ENCODE measurements around the gene PCLAF. TPM values are rescaled to one million over a fixed set of nuclear protein-coding genes. Genes with fewer than 3 reads are reported as not detected.

PCLAF gene
- 10 to 100 TPM in 3 of 4 donors, 1 to 10 TPM in 1; 4.2 to 41.4 (median 23.1) TPM for total RNA-seq

DNA sequence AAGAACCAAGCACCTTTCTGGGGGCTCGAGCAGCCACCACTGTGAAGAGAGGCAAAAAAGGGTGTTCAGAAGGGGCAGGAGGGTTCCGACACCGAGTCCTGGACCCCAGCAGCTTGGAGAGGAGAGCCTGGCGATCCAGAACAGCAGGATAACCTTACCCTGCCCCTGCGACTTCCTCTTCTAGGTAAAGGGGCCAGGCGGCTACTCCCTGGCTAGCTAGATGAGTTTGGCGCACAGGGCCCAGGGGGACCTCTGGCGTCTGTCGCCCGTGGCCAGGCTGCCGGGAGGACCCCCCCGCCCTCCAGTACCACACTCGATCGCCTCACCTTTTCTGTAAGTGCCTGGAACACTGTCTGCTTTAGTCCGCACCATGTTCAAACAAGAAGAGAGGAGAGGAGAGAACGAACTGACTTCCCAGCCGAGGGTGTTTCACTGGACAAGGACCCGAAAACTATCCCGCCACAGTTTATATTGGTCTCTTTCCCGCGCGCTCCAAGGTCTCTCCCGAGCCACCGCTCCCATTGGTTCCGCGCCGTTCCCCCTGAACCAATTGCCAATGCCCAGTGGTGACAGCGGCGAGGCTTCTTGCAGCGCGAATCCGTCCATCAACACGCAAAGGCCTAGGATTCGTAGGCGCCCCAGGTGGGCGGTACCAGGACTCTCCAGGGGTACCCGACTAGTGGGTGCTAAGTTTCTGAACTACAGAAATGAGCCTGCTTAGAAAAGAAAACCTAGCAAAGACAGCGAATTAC, at the start of gene PCLAF:
Gene PCLAF, minus strand, starts transcription at position 442 of the 752 bp plus-strand sequence. Its CDS starts 70 bp downstream, at position 372.
- TF ChIP-seq, protein P1, sequence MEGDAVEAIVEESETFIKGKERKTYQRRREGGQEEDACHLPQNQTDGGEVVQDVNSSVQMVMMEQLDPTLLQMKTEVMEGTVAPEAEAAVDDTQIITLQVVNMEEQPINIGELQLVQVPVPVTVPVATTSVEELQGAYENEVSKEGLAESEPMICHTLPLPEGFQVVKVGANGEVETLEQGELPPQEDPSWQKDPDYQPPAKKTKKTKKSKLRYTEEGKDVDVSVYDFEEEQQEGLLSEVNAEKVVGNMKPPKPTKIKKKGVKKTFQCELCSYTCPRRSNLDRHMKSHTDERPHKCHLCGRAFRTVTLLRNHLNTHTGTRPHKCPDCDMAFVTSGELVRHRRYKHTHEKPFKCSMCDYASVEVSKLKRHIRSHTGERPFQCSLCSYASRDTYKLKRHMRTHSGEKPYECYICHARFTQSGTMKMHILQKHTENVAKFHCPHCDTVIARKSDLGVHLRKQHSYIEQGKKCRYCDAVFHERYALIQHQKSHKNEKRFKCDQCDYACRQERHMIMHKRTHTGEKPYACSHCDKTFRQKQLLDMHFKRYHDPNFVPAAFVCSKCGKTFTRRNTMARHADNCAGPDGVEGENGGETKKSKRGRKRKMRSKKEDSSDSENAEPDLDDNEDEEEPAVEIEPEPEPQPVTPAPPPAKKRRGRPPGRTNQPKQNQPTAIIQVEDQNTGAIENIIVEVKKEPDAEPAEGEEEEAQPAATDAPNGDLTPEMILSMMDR (IDR thresholded peaks at IDR 0.05), result peak in 2 of 6 experiments; percentile 6 to 8
- TF ChIP-seq POLR2A (IDR thresholded peaks at IDR 0.05), result no peak
- peak within 1 kb of the TSS; percentile 50 to 66 (median 57) for H3K4me3 ChIP-seq
- H3K27ac ChIP-seq, result peak within 1 kb of the TSS in 3 of 4 donors; percentile 26 to 42 (median 36)
- intact Hi-C loops (cut with DNase I), result loop anchor here (10.0 kb wide), 1 partner anchor 216 kb away; the partner anchor contains the start of gene PPIB
- no peaks in the 10 kb centered on the region for H3K9me3 ChIP-seq
- 0 to 2% methylated on average over 12 to 31 of the region's 38 CpGs for WGBS, 2 donors
- peaks cover 8 to 25% (median 11%) of the 10 kb centered on the region in 3 donors for H3K4me1 ChIP-seq
- no peaks in the 10 kb centered on the region for H3K27me3 ChIP-seq
- peak; percentile 66 for DNase-seq
- H3K36me3 ChIP-seq, result no peaks in the 10 kb centered on the region

DNA sequence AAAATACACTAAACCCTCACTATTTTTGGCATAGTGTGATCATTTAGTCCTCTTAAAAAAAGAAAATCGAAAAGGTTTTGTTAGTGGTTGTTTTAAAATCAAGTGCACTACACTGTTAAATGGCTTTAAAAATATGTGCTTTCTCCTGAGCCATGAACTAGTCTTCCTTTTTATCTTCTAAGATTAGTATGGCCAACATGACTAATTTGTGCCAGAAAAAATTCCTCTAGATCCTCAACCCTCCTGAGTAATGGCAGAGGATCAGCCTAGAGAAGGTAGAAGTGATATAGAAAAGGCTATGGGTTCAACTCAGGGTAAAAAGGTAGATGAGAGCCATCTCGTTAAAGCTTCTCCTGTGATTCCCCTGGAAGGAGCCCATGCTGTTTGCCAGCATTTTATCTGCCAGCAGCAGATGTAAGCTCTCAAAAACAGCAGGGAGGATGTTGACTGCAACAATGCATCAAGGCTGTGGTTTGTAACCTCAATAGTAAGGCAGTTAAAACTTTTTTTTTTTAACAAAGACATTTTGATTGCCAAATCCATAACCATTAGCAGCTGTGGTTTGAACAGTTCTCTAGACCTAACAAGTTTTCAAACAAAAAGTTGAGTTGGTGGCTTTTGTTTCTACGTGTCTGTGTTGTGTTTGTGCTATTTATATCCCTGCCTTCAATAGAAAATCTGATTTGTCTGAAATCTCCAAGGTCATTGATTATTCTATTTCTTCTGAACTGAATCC, 48.9 kb upstream of the PCLAF start:
- intact Hi-C loops (cut with DNase I), result loop anchor here (10.0 kb wide), 1 partner anchor 225 kb away; no protein-coding TSS in a partner anchor
- Histone ChIP-seq H3K9me3 (no peaks in the 10 kb centered on the region), H3K27me3 (no peaks in the 10 kb centered on the region), H3K4me1 (peaks cover 0 to 26% (median 7%) of the 10 kb centered on the region in 3 donors), H3K4me3 (no peak overlapping the region), H3K27ac (peak overlapping the region in 3 of 4 donors; percentile 3 to 47 (median 19)), H3K36me3 (peaks cover 0 to 89% (median 0%) of the 10 kb centered on the region in 3 donors)
- no peak for DNase-seq
- 16 to 18% methylated on average over 3 of the region's 3 CpGs for WGBS, 2 donors
- TF ChIP-seq, protein P1 (IDR thresholded peaks at IDR 0.05), result no peak
- no peak for TF ChIP-seq POLR2A (IDR thresholded peaks at IDR 0.05)

DNA sequence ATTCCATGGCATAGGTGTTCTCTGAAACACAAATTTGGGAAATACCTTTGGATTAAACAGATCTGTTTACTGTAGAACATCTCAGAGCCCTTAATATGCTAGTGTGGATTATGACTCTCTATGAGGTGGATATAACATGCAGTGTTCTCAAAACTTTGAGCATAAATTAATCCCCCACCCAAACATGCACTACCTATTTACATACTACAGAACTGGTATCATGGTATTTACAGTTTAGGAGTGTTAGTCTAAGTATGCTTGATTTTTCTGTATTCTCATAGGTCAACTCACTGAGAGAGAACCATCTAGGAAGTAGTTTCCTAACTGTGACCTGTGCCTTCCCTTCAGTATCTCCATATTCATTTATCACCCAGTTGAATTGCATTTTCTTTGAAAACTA, 48.2 kb upstream of the PCLAF start:
- H3K9me3 ChIP-seq, result no peaks in the 10 kb centered on the region
- H3K36me3 ChIP-seq, result peaks cover 0 to 92% (median 0%) of the 10 kb centered on the region in 3 donors
- peaks cover 0 to 26% (median 7%) of the 10 kb centered on the region in 3 donors for H3K4me1 ChIP-seq
- H3K27me3 ChIP-seq, result no peaks in the 10 kb centered on the region
- H3K27ac ChIP-seq, result peak overlapping the region in 2 of 4 donors; percentile 19 to 47
- DNase-seq, result no peak
- no peak for TF ChIP-seq POLR2A (IDR thresholded peaks at IDR 0.05)
- intact Hi-C loops (cut with DNase I), result loop anchor here (10.0 kb wide), 1 partner anchor 225 kb away; no protein-coding TSS in a partner anchor
- no peak overlapping the region for H3K4me3 ChIP-seq

DNA sequence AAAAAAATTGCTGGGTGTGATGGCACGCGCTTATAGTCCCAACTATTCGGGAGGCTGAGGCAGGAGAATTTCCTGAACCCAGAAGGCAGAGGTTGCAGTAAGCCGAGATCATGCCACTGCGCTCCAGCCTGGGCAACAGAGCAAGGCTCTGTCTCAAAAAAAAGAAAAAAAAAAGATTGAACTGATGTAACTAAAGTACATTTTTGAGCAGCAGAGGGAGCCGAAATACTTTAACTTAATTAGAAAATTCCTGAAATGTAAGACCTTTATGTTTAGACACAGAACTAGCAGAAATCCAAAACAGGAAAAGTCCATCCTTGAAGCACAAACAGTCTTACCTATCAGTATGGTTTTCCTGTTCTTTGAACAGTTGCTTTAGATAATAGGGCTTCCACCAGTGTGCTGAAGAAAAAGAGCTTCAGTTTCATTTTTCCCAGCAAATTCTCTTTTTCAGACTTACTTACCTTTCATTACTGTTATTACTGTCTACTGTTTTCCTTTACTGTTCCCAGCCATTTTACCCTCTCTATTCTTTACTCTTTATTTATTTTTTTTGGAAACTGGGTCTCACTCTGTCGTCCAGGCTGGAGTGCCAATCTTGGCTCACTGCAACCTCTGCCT, 45.7 kb upstream of the PCLAF start:
- TF ChIP-seq, protein P1 (IDR thresholded peaks at IDR 0.05), result peak in 4 of 6 experiments; percentile 13 to 29 (median 20)
- no peak for TF ChIP-seq POLR2A (IDR thresholded peaks at IDR 0.05)
- Histone ChIP-seq H3K4me1 (peaks cover 0 to 26% (median 7%) of the 10 kb centered on the region in 3 donors), H3K9me3 (no peaks in the 10 kb centered on the region), H3K27me3 (no peaks in the 10 kb centered on the region), H3K4me3 (no peak overlapping the region), H3K27ac (no peak overlapping the region), H3K36me3 (peaks cover 0 to 92% (median 10%) of the 10 kb centered on the region in 3 donors)
- WGBS, 2 donors, result 68 to 75% methylated on average over 7 of the region's 7 CpGs
- intact Hi-C loops (cut with DNase I), result loop anchor here (10.0 kb wide), 1 partner anchor 228 kb away; no protein-coding TSS in a partner anchor
- no peak for DNase-seq

GRCh38 chr15:64425221-64425620, 44.0 kb upstream of the PCLAF start:
- no peaks in the 10 kb centered on the region for H3K9me3 ChIP-seq
- H3K4me3 ChIP-seq, result no peak overlapping the region
- TF ChIP-seq, protein P1 (IDR thresholded peaks at IDR 0.05), result no peak
- TF ChIP-seq POLR2A (IDR thresholded peaks at IDR 0.05), result no peak
- H3K4me1 ChIP-seq, result peaks cover 0 to 20% (median 7%) of the 10 kb centered on the region in 3 donors
- H3K36me3 ChIP-seq, result peaks cover 8 to 97% (median 10%) of the 10 kb centered on the region in 3 donors
- H3K27ac ChIP-seq, result no peak overlapping the region
- no peaks in the 10 kb centered on the region for H3K27me3 ChIP-seq
- intact Hi-C loops (cut with DNase I), result loop anchor here (10.0 kb wide), 1 partner anchor 230 kb away; no protein-coding TSS in a partner anchor
- no peak for DNase-seq
- 77 to 87% methylated on average over 3 of the region's 3 CpGs for WGBS, 2 donors

Measured in esophagus squamous epithelium (tissue), 5 donors.